NOMO-1 treated with DMSO at 0.1 percent for 48 hours (cell line): ENCODE data around the gene FOXK2.
"Not testable (repeated sequence)": the region's sequence is repeated elsewhere in the genome, so short reads cannot be mapped to it uniquely, and the experiment has no call there.

ENCODE experiments used
- DNase-seq: peaks from one replicate; lab custom pipeline; 2025; ENCODE audit not compliant: unreplicated experiment; lab: John Stamatoyannopoulos, UW

FOXK2 gene

DNA sequence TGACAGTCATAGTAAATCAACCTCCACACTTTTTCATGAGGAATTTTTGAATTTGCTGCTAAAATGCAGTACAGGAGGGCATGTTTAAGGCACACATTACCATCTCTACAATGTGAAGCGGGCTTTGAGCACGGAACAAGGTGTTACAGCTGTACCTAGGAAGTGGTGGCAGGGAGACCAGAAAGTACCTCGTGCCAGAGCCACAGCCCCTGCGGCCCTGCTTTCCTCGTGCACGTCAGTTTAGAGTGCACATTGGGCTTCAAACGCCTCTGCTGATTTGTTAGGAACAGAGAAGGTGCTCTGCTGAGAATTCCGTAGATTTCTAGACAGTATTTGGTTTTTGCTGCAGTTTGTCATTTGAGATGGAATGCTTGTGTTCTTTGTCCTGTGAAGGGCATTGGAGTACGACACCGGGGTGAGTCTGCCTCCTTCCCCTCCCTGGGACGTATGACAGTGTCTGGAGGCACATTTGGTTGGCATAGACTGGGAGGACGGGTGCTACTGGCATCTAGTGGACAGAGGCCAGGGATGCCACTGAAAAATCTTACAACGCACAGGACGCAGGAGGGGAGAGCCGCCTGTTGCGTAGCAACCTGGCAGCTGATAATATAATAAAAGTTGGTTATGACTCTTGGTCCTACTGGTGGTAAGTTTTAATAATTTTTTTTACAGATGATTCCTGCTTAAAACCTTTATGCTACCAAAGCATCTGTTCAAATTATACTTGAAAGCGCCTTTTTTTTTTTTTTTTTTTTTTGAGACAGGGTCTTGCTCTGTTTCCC is 9.1 kb downstream of the FOXK2 start:
- no peak for DNase-seq

DNA sequence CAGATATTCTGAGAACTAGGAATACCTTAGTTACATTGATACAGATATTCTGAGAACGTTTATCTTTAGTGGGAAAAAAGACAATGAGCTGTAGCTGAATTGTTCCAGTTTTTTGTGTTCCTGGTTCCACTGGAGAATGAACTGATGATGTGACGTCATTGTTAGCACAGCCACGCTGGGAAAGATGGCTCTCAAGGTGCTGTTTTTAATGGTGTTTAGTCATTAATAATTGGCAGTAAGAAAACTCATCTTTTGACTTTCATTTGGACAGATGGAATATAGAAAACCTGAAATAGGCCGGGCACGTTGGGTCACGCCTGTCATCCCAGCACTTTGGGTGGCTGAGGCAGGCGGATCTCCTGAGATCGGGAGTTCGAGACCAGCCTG is 10.4 kb downstream of the FOXK2 start:
- no peak for DNase-seq

DNA sequence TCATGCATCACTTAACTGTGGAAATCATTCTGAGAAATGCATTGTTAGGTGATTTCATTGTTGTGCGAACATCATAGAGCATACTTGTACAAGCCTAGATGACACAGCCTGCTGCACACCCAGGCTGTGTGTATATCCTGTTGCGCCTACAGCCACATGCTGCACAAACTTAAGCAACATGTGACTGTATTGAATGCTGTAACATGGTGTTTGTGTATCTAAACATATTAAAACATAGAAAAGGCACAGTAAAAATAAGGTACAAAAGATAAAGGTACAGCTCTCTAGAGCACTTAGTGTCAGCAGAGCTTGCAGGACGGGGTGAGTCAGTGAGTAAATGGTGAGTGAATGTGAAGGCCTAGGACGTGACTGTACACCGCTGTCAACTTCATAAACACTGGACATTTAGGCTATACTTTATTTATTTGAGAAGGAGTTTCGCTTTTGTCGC is 11.9 kb downstream of the FOXK2 start:
- no peak for DNase-seq

DNA sequence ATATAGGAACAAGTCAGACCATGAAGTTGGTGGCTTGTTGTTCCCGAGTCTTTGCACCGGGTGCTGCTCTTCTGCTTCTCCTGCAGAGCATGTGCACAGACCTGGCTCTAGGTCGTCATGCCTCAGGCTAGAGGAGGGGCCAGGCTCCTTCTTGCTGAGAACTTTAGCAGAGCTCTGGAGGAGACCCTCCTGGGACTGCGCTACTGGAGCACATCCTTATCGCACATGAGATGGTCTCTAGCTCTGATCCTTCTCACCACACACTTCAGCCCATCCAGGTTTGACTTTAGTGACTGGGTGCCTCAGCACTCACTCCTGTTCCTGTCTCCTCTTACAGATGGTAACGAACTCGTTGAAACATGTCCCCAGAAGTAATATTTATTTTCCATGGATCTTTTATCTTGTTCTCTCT is 14.9 kb downstream of the FOXK2 start:
- no peak for DNase-seq

DNA sequence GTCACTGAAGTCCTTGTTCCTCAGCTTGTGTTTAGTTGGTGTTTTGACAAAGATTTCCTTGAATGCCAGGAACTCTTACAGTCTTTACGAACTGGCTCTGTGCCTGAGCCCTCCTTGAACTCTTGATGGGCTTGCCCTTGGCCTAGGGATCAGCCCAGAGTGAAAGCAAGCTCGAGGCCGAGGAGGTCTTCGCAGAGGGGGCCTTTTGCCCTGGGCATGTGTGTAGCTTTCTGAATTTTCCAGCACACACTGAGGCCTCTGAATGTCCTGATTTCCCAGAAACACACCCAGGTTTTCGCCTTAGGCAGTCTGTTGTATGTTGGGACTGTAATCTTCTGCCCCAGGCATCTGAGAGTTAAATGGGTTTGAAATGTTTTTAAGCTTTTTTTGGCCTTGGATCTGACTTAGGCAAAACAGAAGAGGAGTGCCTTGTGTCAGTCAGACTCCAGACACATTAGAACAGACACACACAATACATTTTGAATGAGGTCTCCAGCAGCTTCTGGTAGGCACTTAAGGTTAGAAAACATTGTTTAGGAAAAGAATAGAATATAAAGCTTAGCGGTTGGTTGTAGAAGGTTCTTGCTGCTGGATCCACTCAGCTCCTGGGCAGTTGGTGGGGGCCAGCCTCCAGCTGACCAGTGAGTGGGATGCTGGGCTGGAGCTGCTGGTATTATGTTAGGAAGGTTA is 17.1 kb downstream of the FOXK2 start:
- DNase-seq, result no peak

DNA sequence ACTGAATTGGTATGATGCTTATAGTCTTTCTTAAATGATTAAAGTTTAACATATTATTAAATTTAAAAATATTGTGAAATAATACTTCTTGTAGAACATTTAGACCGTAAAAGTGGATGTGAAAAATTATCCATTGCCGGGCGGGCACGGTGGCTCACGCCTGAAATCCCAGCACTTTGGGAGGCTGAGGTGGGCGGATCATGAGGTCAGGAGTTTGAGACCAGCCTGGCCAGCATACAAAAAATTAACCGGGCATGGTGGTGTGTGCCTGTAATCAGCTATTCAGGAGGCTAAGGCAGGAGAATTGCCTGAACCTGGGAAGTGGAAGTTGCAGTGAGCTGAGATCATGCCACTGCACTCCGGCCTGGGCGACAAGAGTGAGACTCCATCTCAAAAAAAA is 17.7 kb downstream of the FOXK2 start:
- DNase-seq, result not testable (repeated sequence)

DNA sequence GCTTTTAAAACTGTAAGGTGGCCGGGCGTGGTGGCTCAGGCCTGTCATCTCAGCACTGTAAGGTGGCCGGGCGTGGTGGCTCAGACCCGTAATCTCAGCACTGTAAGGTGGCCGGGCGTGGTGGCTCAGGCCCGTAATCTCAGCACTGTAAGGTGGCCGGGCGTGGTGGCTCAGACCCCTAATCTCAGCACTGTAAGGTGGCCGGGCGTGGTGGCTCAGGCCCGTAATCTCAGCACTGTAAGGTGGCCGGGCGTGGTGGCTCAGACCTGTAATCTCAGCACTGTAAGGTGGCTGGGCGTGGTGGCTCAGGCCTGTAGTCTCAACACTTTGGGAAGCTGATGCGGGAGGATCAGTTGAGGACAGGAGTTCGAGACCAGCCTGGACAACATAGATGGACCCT is 19.5 kb downstream of the FOXK2 start:
- not testable (repeated sequence) for DNase-seq

DNA sequence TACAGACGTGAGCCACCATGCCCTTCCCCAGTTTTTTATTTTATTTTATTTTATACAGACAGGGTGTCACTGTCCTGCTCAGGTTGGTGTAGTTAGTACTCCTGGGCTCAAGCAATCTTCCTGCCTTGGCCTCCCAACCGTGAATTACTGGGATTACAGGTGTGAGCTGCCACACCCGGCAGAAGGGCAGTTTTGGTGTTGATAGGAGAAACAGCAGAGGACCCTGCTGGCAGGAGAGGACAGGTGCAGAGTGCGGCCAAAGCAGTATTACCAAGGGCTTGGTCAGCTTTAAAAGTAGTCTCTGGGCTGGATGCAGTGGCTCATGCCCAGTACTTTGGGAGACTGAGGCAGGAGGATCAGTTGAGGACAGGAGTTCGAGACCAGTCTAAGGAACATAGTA is 22.9 kb downstream of the FOXK2 start:
- DNase-seq, result no peak

DNA sequence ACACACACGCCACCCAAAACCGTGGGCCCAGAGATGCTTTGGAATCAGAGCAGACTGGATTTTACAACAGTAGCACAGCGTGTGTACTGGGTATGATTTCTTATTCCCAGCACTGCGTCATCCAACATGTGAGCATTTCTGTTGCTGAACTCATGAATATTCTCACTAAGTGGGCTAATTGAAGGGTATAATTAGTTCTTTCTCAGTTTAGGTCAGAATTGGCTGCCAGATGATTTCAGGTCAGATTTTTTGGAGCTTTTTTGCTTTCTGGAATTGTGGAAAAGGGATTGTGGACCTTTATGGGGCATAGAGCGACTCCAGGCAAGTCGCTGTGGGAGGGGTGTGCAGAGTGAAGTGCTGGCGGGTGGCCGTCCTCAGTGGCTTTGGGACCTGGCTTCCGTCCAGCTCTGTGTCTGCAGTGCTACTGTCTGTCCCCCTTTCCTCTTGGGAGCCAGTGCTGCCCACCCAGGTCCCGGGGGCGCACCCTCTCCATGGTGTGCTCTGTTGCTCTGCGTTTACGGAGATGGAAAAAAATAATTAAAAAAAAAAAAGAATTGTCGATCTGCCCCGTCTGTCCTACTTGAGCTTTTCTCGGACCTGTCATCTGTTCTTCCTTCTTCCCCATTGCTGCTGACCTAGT is 25.0 kb downstream of the FOXK2 start:
- no peak for DNase-seq

DNA sequence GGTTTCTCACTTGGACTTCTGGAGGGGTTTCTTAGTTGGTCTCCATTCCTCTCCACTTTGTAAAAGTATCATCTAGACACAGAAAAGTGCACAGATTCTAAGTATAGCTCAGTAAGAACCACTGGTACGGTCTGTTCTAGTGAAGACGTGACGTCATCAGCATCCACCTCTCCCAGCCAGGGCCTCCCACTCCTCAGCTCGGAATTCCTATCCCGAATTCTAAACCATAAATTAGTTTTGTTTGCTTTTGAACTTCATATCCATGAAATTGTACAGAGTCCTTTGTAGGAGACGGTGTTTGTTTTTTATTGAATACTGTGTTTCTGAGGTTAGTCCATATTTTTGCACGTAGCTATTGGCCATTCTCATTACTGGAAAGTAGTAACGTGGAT is 25.5 kb downstream of the FOXK2 start:
- DNase-seq, result no peak

DNA sequence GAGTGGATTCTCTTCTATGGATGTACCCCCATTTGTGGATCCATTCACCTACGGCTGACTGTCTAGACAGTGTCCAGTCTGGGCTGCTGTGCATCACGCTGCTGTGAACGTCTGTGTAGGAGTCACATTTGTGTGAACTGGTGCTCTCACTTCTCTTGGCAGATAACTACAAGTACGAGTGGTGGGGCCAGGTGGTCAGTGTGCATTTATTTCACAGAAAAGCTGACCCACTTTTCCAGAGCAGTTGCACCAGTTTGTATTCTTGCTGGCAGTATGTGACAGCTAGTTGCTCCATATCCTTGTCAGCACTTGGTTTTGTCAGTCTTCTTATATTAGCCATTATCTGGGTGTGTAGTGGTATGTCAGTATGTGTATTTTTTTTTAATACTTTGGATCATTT is 28.4 kb downstream of the FOXK2 start:
- no peak for DNase-seq

DNA sequence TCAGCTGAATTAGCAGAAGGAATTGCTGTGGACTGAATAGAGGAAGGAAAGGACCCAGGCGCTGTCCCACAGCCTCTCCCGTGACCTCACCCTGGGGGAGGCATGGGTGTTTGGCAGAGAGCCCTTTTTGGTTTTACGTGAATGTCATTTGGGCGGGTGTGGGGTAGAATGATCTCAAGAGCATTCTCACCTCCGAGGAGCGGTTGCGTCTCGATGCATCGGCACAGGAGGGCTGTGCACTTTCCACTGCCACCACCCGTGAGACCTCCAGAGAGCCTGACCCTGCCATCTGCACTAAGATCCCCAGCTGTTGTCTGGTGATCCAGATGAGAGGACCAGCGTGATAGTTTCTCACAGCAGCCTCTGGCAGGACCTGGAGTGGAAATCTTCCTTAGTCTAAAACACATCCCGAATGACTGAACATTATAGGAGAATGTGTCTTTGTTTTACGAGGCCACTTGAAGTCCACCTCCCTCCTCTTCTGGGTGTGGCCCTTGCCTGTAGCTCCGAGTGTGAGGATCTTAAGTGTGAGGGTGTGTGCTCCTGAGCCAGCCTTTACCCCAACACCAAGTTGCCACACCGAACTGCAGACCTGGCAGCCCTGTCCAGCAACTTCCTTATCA is 29.3 kb downstream of the FOXK2 start:
- DNase-seq, result no peak

DNA sequence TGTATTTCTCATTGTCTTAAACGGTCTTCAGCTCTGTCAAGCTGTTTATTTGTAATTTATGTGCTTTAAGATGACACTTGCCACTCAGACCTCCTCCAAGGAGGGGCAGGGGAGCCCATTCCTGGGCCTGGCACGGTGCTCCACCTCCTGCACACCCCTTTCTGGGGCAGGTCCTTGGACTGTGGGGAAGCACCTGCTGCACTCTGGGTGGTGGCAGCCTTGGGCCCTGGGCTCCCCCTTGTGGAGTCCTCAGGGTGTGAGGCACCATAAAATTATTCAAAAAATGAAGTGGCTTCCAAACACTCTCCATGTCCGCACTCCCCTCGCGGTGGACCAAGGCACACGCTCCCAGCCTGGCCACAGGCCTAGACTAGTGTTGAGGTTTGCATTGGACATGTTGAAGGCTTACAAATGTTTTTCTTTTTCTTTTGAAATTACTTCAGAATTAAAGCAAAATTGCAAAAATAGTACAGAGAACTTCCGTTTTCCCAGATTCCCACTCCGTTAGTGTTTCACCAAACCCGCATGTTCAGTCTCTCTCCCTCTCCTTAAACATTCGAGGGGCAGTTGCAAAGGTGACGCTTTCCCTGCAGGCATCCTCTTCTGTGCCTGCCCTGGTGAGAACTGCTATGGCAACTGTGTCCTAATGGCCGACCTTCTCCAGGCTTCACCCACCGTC is 32.4 kb downstream of the FOXK2 start:
- DNase-seq, result peak; percentile 44

DNA sequence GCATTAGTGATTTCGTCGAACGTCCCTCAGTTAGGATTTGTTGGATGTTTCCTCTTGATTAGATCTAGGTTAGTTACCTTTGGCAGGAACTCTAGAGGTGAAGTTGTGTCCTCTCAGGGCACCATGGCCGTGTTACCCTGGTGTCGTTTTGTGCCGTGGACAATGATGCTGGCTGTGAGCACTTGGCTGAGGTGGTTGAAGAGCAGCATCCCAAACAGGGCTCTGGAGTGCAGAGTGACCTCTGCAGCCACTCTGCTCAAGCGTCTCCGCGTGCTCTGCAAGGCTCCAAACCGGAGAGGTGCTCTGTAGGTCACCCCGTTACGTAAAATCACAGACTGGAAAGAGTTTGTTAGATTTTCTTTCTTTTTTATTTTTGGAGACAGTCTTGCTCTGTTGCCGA is 33.0 kb downstream of the FOXK2 start:
- no peak for DNase-seq

DNA sequence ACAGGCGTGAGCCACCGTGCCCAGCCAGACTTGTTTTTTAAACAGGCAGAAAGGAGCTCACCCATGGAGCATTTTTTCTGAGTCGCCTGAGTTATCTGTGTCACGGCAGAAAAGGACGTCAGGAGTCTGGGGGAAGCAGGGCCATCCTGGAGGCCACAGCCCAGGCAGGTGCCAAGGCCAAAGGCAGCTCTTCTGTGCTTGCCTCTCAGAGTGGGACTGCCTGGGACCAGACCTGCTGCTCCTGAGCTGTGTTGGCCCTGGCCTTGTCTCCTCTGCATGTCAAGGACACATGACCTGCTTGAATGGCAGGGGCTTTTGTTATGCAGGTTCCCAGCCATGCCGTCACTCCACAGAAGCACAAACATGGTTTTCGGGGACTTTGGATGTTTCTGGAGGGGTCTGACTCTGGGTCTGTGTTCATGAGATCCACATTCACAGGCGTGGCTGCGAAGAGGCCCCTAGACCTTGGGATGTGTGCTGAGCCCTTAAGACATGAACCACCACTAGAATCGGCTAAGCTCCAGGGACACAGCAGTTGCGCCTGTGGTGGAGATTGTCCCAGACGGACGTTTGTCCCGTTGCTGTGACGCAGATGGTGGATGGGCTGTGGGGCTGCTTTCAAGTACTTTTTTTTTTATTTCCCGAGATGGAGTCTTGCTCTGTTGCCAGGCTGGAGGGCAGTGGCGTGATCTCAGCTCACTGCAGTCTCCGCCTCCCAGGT is 33.8 kb downstream of the FOXK2 start:
- DNase-seq, result no peak

DNA sequence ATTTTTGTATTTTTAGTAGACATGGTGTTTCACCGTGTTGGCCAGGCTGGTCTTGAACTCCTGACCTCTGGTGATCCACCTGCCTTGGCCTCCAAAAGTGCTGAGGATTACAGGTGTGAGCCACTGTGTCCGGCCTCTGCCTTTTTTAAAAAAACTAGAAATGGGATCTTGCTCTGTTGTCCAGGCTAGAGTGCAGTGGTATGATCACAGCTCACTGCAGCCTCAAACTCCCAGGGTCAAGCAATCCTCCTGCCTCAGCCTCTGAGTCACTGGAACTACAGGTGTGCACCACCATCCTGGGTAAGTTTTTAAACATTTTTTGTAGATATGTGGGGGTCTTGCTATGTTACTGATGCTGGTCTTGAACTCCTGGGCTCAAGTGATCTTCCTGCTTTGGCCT is 38.0 kb downstream of the FOXK2 start:
- not testable (repeated sequence) for DNase-seq

DNA sequence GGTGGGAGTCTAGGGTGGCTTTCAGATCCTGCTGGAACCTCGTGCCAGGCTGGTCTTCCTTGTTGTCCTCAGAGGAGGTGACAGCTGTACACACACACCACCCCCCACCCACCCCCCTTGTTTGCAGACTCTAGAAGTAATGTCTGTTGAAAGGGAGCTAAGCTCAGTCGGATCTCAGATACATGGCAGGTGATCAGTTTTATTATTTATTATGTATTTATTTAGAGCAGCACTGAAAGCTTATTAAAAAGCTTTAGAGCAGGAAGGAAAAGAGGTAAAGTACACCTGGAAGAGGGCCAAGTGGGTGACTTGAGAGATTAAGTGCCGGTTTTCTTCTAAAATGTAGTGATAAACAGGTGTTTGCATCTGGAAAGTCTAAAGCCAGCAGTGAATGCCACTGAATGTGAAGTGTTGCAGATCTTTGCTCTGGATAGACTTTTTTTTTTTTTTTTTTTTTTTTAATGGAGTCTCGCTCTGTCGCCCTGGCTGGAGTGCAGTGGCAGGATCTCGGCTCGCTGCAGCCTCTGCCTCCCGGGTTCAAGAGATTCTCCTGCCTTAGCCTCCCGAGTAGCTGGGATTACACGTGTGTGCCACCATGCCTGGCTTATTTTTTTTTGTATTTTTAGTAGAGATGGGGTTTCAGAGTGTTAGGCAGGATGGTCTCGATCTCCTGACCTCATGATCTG is 40.2 kb downstream of the FOXK2 start:
- no peak for DNase-seq

DNA sequence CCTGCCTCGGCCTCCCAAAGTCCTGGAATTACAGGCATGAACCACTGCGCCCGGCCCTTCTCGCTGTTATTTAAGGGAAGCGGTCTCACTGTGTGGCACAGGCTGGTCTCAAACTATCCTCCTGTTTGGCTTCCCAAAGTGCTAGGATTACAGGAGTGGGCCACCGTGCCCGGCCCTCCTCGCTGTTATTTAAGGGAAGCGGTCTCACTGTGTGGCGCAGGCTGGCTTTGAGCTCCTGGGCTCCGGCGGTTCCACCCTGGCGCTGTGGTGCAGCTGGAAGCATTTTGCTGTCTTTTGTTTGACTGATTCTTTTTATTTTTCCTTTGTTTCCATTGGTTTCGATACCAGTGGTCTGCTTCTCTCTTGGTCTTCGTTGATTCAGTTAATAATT is 40.7 kb downstream of the FOXK2 start:
- no peak for DNase-seq

DNA sequence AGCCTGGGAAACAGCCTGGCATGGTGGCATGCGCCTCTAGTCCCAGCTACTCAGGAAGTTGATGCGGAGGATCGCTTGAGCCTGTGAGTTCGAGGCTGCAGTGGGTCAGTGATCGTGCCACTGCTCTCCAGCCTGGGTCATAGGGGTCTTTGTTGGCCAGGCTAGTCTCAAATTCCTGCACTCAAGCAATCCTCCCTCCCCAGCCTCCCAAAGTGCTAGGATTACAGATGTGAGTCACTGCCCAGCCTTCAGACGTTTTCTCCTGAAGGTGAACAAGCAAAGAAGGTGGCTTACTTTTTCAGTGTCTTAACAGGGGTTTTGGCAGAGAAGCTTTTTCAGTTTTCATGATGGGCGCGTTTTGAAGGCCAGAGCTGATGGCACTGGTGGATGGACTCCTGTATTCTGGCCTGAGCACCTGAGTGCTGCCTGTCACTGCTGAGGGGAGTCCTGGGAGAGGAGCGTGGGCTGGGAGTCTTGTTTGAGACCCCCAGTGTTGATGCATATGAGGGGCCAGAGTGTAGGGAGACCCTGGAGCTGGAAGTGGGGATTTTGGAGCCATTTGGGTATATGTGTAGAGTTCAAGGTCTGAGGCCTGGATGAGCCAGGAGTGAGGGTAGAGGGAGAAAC is 41.4 kb downstream of the FOXK2 start:
- DNase-seq, result no peak
